GM12864 (cell line): Measurements from ENCODE around the gene SYNGR4.

Experiments
- DNase-seq: peaks from one replicate; pipeline ENCODE4 v3.0.0-alpha.2; 2011; ENCODE audit warnings: low read depth
- H3K4me3 ChIP-seq: 2 replicates; pipeline ENCODE4 v1.5.1; 2011; ENCODE audit warnings: mild to moderate bottlenecking, low read depth, low read length, control low read depth
- CTCF ChIP-seq: IDR thresholded peaks from 2 replicates; pipeline ENCODE4 v1.5.1; 2011; ENCODE audit warnings: low read depth, mild to moderate bottlenecking, moderate library complexity, low read length, control low read depth, inconsistent platforms; ENCODE audit errors: missing control alignments

Gene SYNGR4

GRCh38 chr19:48342841-48343540 lies 21.2 kb upstream of the SYNGR4 start:
- no peak for TF ChIP-seq CTCF
- no peak overlapping the region for H3K4me3 ChIP-seq
- DNase-seq, result no peak

- no peak for TF ChIP-seq CTCF
- no peak for DNase-seq
Measured at GRCh38 chr19:48344892-48345291, 19.3 kb upstream of the SYNGR4 start.

GRCh38 chr19:48346191-48346590 lies 18.0 kb upstream of the SYNGR4 start:
- no peak for TF ChIP-seq CTCF
- DNase-seq, result no peak
- H3K4me3 ChIP-seq, result no peak overlapping the region

More at GRCh38 chr19:48344892-48345291, 19.3 kb upstream of the SYNGR4 start:
- no peak overlapping the region for H3K4me3 ChIP-seq

GRCh38 chr19:48348045-48348444 lies 16.1 kb upstream of the SYNGR4 start:
- no peak overlapping the region for H3K4me3 ChIP-seq
- TF ChIP-seq CTCF, result no peak
- DNase-seq, result no peak

- H3K4me3 ChIP-seq, result no peak overlapping the region
- TF ChIP-seq CTCF, result no peak
- no peak for DNase-seq
Measured at GRCh38 chr19:48348737-48349136, 15.4 kb upstream of the SYNGR4 start.

- no peak overlapping the region for H3K4me3 ChIP-seq
- no peak for TF ChIP-seq CTCF
- no peak for DNase-seq
Measured at GRCh38 chr19:48350856-48351255, 13.3 kb upstream of the SYNGR4 start.

GRCh38 chr19:48351341-48351752 lies 12.8 kb upstream of the SYNGR4 start:
- H3K4me3 ChIP-seq, result no peak overlapping the region
- DNase-seq, result no peak
- peak; percentile 93 for TF ChIP-seq CTCF
